ENCODE measurements around the gene ST3GAL2.

Gene ST3GAL2

GRCh38 chr16:70383421-70383960 is 55.4 kb downstream of the ST3GAL2 start:
- Histone ChIP-seq H3K9me3 (ENCODE audit: control insufficient read depth, insufficient read depth, low read length) (no peaks in the 10 kb centered on the region), H3K4me1 (ENCODE audit: control insufficient read depth, insufficient read depth, low read length) (no peaks in the 10 kb centered on the region), H3K36me3 (ENCODE audit: control insufficient read depth, insufficient read depth, low read length) (peaks cover 15% of the 10 kb centered on the region), H3K27me3 (ENCODE audit: control insufficient read depth, insufficient read depth, low read length) (no peaks in the 10 kb centered on the region), H3K9ac (ENCODE audit: low read depth, low read length) (no peak overlapping the region), H3K4me3 (ENCODE audit: low read depth, low read length) (no peak overlapping the region)

GRCh38 chr16:70381604-70382342 is 57.1 kb downstream of the ST3GAL2 start:
- Histone ChIP-seq H3K9ac (ENCODE audit: low read depth, low read length) (peak overlapping the region; percentile 76), H3K4me3 (ENCODE audit: low read depth, low read length) (peak overlapping the region; percentile 71), H3K36me3 (ENCODE audit: control insufficient read depth, insufficient read depth, low read length) (peaks cover 12% of the 10 kb centered on the region), H3K9me3 (ENCODE audit: control insufficient read depth, insufficient read depth, low read length) (no peaks in the 10 kb centered on the region), H3K4me1 (ENCODE audit: control insufficient read depth, insufficient read depth, low read length) (no peaks in the 10 kb centered on the region), H3K27me3 (ENCODE audit: control insufficient read depth, insufficient read depth, low read length) (no peaks in the 10 kb centered on the region)

- peak overlapping the region; percentile 95 for H3K4me3 ChIP-seq (ENCODE audit: low read depth, low read length)
- no peaks in the 10 kb centered on the region for H3K9me3 ChIP-seq (ENCODE audit: control insufficient read depth, insufficient read depth, low read length)
- peaks cover 12% of the 10 kb centered on the region for H3K36me3 ChIP-seq (ENCODE audit: control insufficient read depth, insufficient read depth, low read length)
- no peaks in the 10 kb centered on the region for H3K4me1 ChIP-seq (ENCODE audit: control insufficient read depth, insufficient read depth, low read length)
- no peaks in the 10 kb centered on the region for H3K27me3 ChIP-seq (ENCODE audit: control insufficient read depth, insufficient read depth, low read length)
- H3K9ac ChIP-seq (ENCODE audit: low read depth, low read length) = peak overlapping the region; percentile 97
Observed at GRCh38 chr16:70380919-70381603, 57.8 kb downstream of the ST3GAL2 start.

GRCh38 chr16:70380248-70380918 is 58.5 kb downstream of the ST3GAL2 start:
- Histone ChIP-seq H3K4me1 (ENCODE audit: control insufficient read depth, insufficient read depth, low read length) (no peaks in the 10 kb centered on the region), H3K36me3 (ENCODE audit: control insufficient read depth, insufficient read depth, low read length) (peaks cover 12% of the 10 kb centered on the region), H3K27me3 (ENCODE audit: control insufficient read depth, insufficient read depth, low read length) (no peaks in the 10 kb centered on the region), H3K9me3 (ENCODE audit: control insufficient read depth, insufficient read depth, low read length) (no peaks in the 10 kb centered on the region), H3K9ac (ENCODE audit: low read depth, low read length) (peak overlapping the region; percentile 97), H3K4me3 (ENCODE audit: low read depth, low read length) (peak overlapping the region; percentile 95)

- no peaks in the 10 kb centered on the region for H3K27me3 ChIP-seq (ENCODE audit: control insufficient read depth, insufficient read depth, low read length)
- H3K9me3 ChIP-seq (ENCODE audit: control insufficient read depth, insufficient read depth, low read length) = no peaks in the 10 kb centered on the region
- H3K9ac ChIP-seq (ENCODE audit: low read depth, low read length) = no peak overlapping the region
- H3K36me3 ChIP-seq (ENCODE audit: control insufficient read depth, insufficient read depth, low read length) = peaks cover 12% of the 10 kb centered on the region
- H3K4me3 ChIP-seq (ENCODE audit: low read depth, low read length) = no peak overlapping the region
- H3K4me1 ChIP-seq (ENCODE audit: control insufficient read depth, insufficient read depth, low read length) = no peaks in the 10 kb centered on the region
Observed at GRCh38 chr16:70378869-70379493, 59.9 kb downstream of the ST3GAL2 start.

GRCh38 chr16:70377782-70378181 is 61.1 kb downstream of the ST3GAL2 start:
- Histone ChIP-seq H3K36me3 (ENCODE audit: control insufficient read depth, insufficient read depth, low read length) (peaks cover 12% of the 10 kb centered on the region), H3K4me1 (ENCODE audit: control insufficient read depth, insufficient read depth, low read length) (no peaks in the 10 kb centered on the region), H3K27me3 (ENCODE audit: control insufficient read depth, insufficient read depth, low read length) (no peaks in the 10 kb centered on the region), H3K9me3 (ENCODE audit: control insufficient read depth, insufficient read depth, low read length) (no peaks in the 10 kb centered on the region), H3K4me3 (ENCODE audit: low read depth, low read length) (no peak overlapping the region), H3K9ac (ENCODE audit: low read depth, low read length) (no peak overlapping the region)

GRCh38 chr16:70375636-70376611 is 63.0 kb downstream of the ST3GAL2 start:
- H3K4me3 ChIP-seq (ENCODE audit: low read depth, low read length) = no peak overlapping the region
- H3K9ac ChIP-seq (ENCODE audit: low read depth, low read length) = no peak overlapping the region
- H3K4me1 ChIP-seq (ENCODE audit: control insufficient read depth, insufficient read depth, low read length) = no peaks in the 10 kb centered on the region
- no peaks in the 10 kb centered on the region for H3K9me3 ChIP-seq (ENCODE audit: control insufficient read depth, insufficient read depth, low read length)
- peaks cover 22% of the 10 kb centered on the region for H3K36me3 ChIP-seq (ENCODE audit: control insufficient read depth, insufficient read depth, low read length)
- H3K27me3 ChIP-seq (ENCODE audit: control insufficient read depth, insufficient read depth, low read length) = no peaks in the 10 kb centered on the region

GRCh38 chr16:70374213-70374612 is 64.7 kb downstream of the ST3GAL2 start:
- peaks cover 24% of the 10 kb centered on the region for H3K36me3 ChIP-seq (ENCODE audit: control insufficient read depth, insufficient read depth, low read length)
- H3K9me3 ChIP-seq (ENCODE audit: control insufficient read depth, insufficient read depth, low read length) = no peaks in the 10 kb centered on the region
- H3K4me1 ChIP-seq (ENCODE audit: control insufficient read depth, insufficient read depth, low read length) = no peaks in the 10 kb centered on the region
- H3K27me3 ChIP-seq (ENCODE audit: control insufficient read depth, insufficient read depth, low read length) = no peaks in the 10 kb centered on the region
- no peak overlapping the region for H3K4me3 ChIP-seq (ENCODE audit: low read depth, low read length)
- H3K9ac ChIP-seq (ENCODE audit: low read depth, low read length) = no peak overlapping the region

- Histone ChIP-seq H3K4me3 (ENCODE audit: low read depth, low read length) (no peak overlapping the region), H3K36me3 (ENCODE audit: control insufficient read depth, insufficient read depth, low read length) (peaks cover 24% of the 10 kb centered on the region), H3K9me3 (ENCODE audit: control insufficient read depth, insufficient read depth, low read length) (no peaks in the 10 kb centered on the region), H3K9ac (ENCODE audit: low read depth, low read length) (no peak overlapping the region), H3K4me1 (ENCODE audit: control insufficient read depth, insufficient read depth, low read length) (no peaks in the 10 kb centered on the region), H3K27me3 (ENCODE audit: control insufficient read depth, insufficient read depth, low read length) (no peaks in the 10 kb centered on the region)
Observed at GRCh38 chr16:70372921-70373728, 65.8 kb downstream of the ST3GAL2 start.

- H3K36me3 ChIP-seq (ENCODE audit: control insufficient read depth, insufficient read depth, low read length) = peaks cover 39% of the 10 kb centered on the region
Observed at GRCh38 chr16:70370924-70371323, 68.0 kb downstream of the ST3GAL2 start.

More at GRCh38 chr16:70370924-70371323, 68.0 kb downstream of the ST3GAL2 start:
- Histone ChIP-seq H3K9me3 (ENCODE audit: control insufficient read depth, insufficient read depth, low read length) (no peaks in the 10 kb centered on the region), H3K4me1 (ENCODE audit: control insufficient read depth, insufficient read depth, low read length) (no peaks in the 10 kb centered on the region), H3K9ac (ENCODE audit: low read depth, low read length) (no peak overlapping the region), H3K27me3 (ENCODE audit: control insufficient read depth, insufficient read depth, low read length) (no peaks in the 10 kb centered on the region), H3K4me3 (ENCODE audit: low read depth, low read length) (no peak overlapping the region)

All from iPS-15b (cell line).